ENCODE measurements around the gene RILPL2. TPM values are rescaled to one million over a fixed set of nuclear protein-coding genes. Genes with fewer than 3 reads are reported as not detected.
"Not testable (repeated sequence)": the region's sequence is repeated elsewhere in the genome, so short reads cannot be mapped to it uniquely, and the experiment has no call there.

Gene RILPL2
- total RNA-seq, 4 donors from 2014 or later: 5.4 to 7.6 (median 5.8) TPM

GRCh38 chr12:123435636-123436016 lies 858 bp downstream of the RILPL2 start:
- no peak for DNase-seq (ENCODE audit: extremely low spot score)
- WGBS: 39% methylated on average over 5 of the region's 5 CpGs
- H3K27me3 ChIP-seq: no peaks in the 10 kb centered on the region
- peaks cover 22 to 51% (median 49%) of the 10 kb centered on the region in 4 donors for H3K4me1 ChIP-seq
- TF ChIP-seq POLR2AphosphoS5 (IDR thresholded peaks at IDR 0.05) (no peak), CTCF (IDR thresholded peaks at IDR 0.05) (no peak), EP300 (IDR thresholded peaks at IDR 0.05) (no peak), POLR2A (IDR thresholded peaks at IDR 0.05; ENCODE audit: low read depth) (no peak)
- intact Hi-C loops (cut with DNase I): loop anchor here (10.0 kb wide), 1 partner anchor 99 kb away; the partner anchor contains the start of gene RILPL1
- peak overlapping the region; percentile 73 to 83 (median 78) for H3K27ac ChIP-seq (replicated peaks in 1 of 4)
- peaks cover 0 to 10% (median 7%) of the 10 kb centered on the region in 4 donors for H3K36me3 ChIP-seq
- peak overlapping the region; percentile 66 to 94 (median 78) for H3K4me3 ChIP-seq
- no peaks in the 10 kb centered on the region for H3K9me3 ChIP-seq

GRCh38 chr12:123433615-123434014 lies 2.9 kb downstream of the RILPL2 start:
- no peak for DNase-seq (ENCODE audit: extremely low spot score)
- Histone ChIP-seq H3K27ac (replicated peaks in 1 of 4) (peak overlapping the region in 2 of 4 donors; percentile 25 to 34), H3K4me1 (peaks cover 22 to 51% (median 49%) of the 10 kb centered on the region in 4 donors), H3K4me3 (peak overlapping the region in 3 of 4 donors; percentile 6 to 69 (median 16)), H3K9me3 (no peaks in the 10 kb centered on the region), H3K36me3 (peaks cover 11 to 27% (median 23%) of the 10 kb centered on the region in 4 donors), H3K27me3 (no peaks in the 10 kb centered on the region)
- 87% methylated on average over 6 of the region's 6 CpGs for WGBS
- TF ChIP-seq EP300 (IDR thresholded peaks at IDR 0.05) (no peak), POLR2AphosphoS5 (IDR thresholded peaks at IDR 0.05) (no peak), CTCF (IDR thresholded peaks at IDR 0.05) (no peak), POLR2A (IDR thresholded peaks at IDR 0.05; ENCODE audit: low read depth) (no peak)
- intact Hi-C loops (cut with DNase I): loop anchor here (10.0 kb wide), 1 partner anchor 101 kb away; the partner anchor contains the start of gene RILPL1

- intact Hi-C loops (cut with DNase I): loop anchor here (10.0 kb wide), 1 partner anchor 103 kb away; the partner anchor contains the start of gene RILPL1
- not testable (repeated sequence) for H3K27ac ChIP-seq (replicated peaks in 1 of 4); H3K27me3 ChIP-seq; H3K9me3 ChIP-seq; DNase-seq (ENCODE audit: extremely low spot score)
- Histone ChIP-seq H3K4me1 (peaks cover 22 to 48% (median 47%) of the 10 kb centered on the region in 4 donors), H3K36me3 (peaks cover 25 to 42% (median 36%) of the 10 kb centered on the region in 4 donors), H3K4me3 (peak overlapping the region in 3 of 4 donors; percentile 0 to 34 (median 6))
- WGBS: 75% methylated on average over 15 of the region's 15 CpGs
Measured at GRCh38 chr12:123431951-123432817, 4.3 kb downstream of the RILPL2 start.

GRCh38 chr12:123429101-123429500 lies 7.4 kb downstream of the RILPL2 start:
- H3K9me3 ChIP-seq; DNase-seq (ENCODE audit: extremely low spot score); H3K4me3 ChIP-seq; H3K27me3 ChIP-seq; H3K27ac ChIP-seq (replicated peaks in 1 of 4); intact Hi-C loops (cut with DNase I): not testable (repeated sequence)
- H3K4me1 ChIP-seq: peaks cover 7 to 24% (median 23%) of the 10 kb centered on the region in 4 donors
- 96% methylated on average over 8 of the region's 8 CpGs for WGBS
- H3K36me3 ChIP-seq: peaks cover 30 to 50% (median 44%) of the 10 kb centered on the region in 4 donors

- H3K4me1 ChIP-seq: peaks cover 7 to 19% (median 18%) of the 10 kb centered on the region in 4 donors
- TF ChIP-seq POLR2A (IDR thresholded peaks at IDR 0.05; ENCODE audit: low read depth): no peak
- TF ChIP-seq EP300 (IDR thresholded peaks at IDR 0.05): no peak
- TF ChIP-seq POLR2AphosphoS5 (IDR thresholded peaks at IDR 0.05): no peak
- TF ChIP-seq CTCF (IDR thresholded peaks at IDR 0.05): no peak
- no peaks in the 10 kb centered on the region for H3K27me3 ChIP-seq
- no peak for DNase-seq (ENCODE audit: extremely low spot score)
- no peak overlapping the region for H3K27ac ChIP-seq (replicated peaks in 1 of 4)
- H3K4me3 ChIP-seq: no peak overlapping the region
- no peaks in the 10 kb centered on the region for H3K9me3 ChIP-seq
- intact Hi-C loops (cut with DNase I): no loop called here
- H3K36me3 ChIP-seq: peaks cover 30 to 50% (median 44%) of the 10 kb centered on the region in 4 donors
- 90% methylated on average over 6 of the region's 6 CpGs for WGBS
Measured at GRCh38 chr12:123428591-123428990, 7.9 kb downstream of the RILPL2 start.

Measured in esophagus muscularis mucosa (tissue), 4 donors.